A549 (cell line): ENCODE results near the gene COIL. TPM values are rescaled to one million over a fixed set of nuclear protein-coding genes. Genes with fewer than 3 reads are reported as not detected.

Experiments used
- ATAC-seq, 2 experiments: fragments of 200-7000 bp in 1 of 2; fragments of >200 bp in 1 of 2; cut with Nextera tagmentation in 1 of 2; cut with Tn5 transposase in 1 of 2; 3 replicates each; pipeline versions ENCODE4 v1.8.0 to v1.9.1; 2018 to 2020; ENCODE audit warnings: mild to moderate bottlenecking in 1 of 2, moderate library complexity in 1 of 2
- CTCF ChIA-PET: fragments of 300-600 bp; sonication (Branson Sonifier 250); formaldehyde crosslinking; extraction: SDS; loops from one replicate; lab custom pipeline; 2021; ENCODE audit warnings: antibody characterized with exemption, inconsistent platforms; lab: Yijun Ruan, JAX
- POLR2A ChIA-PET: fragments of 350-600 bp; formaldehyde crosslinking; extraction: SDS; loops from one replicate; lab custom pipeline; 2021; ENCODE audit warnings: antibody characterized with exemption, inconsistent platforms; lab: Yijun Ruan, JAX
- DNase-seq, 2 experiments: peaks; one replicate each; pipeline versions ENCODE4 v3.0.0 to v3.0.0-alpha.2; 2011 to 2016; ENCODE audit warnings: low read depth in 1 of 2, low spot score in 1 of 2
- FAIRE-seq: peaks from 2 replicates; lab custom pipeline; 2011; peaks lifted over from hg19 to GRCh38; lab: Jason Lieb, UNC
- H3K27ac ChIP-seq, 2 experiments: fragments of >200 bp; sonication (Bioruptor Twin); formaldehyde crosslinking; 3 replicates each; pipeline ENCODE4 v1.5.1; 2016 to 2017
- H3K4me1 ChIP-seq: fragments of >200 bp; sonication (Bioruptor Twin); formaldehyde crosslinking; 3 replicates; pipeline ENCODE4 v1.6.1; 2016
- H3K4me2 ChIP-seq: fragments of >200 bp; sonication (Bioruptor Twin); formaldehyde crosslinking; 3 replicates; pipeline ENCODE4 v1.6.1; 2016
- H3K4me3 ChIP-seq: fragments of >200 bp; sonication (Bioruptor Twin); formaldehyde crosslinking; 3 replicates; pipeline ENCODE4 v1.5.1; 2016
- H3K9me3 ChIP-seq: fragments of >200 bp; sonication (Bioruptor Twin); formaldehyde crosslinking; 3 replicates; pipeline ENCODE4 v1.6.1; 2016
- CBX8 ChIP-seq: fragments of 200-600 bp; sonication (generic); IDR thresholded peaks from 2 replicates; pipeline ENCODE4 v1.6.1; 2016
- EHMT2 ChIP-seq: fragments of 200-600 bp; sonication (generic); IDR thresholded peaks from 2 replicates; pipeline ENCODE4 v1.6.1; 2016; ENCODE audit warnings: antibody characterized with exemption, low read depth, mild to moderate bottlenecking, moderate library complexity
- EP300 ChIP-seq, 2 experiments: fragments of >200 bp; sonication (Bioruptor Twin); formaldehyde crosslinking; IDR thresholded peaks; 2 replicates in 1 of 2; 3 replicates in 1 of 2; pipeline ENCODE4 v1.6.1; 2016 to 2017
- FOSL2 ChIP-seq, 2 experiments: fragments of 450-650 bp in 1 of 2; fragments of >200 bp in 1 of 2; sonication (Bioruptor Twin) in 1 of 2; formaldehyde crosslinking; IDR thresholded peaks; 2 replicates each; pipeline versions ENCODE4 v1.5.0 to v1.6.1; 2016 to 2020; ENCODE audit warnings: mild to moderate bottlenecking in 1 of 2, moderate library complexity in 1 of 2
- GATA3 ChIP-seq: IDR thresholded peaks from 2 replicates; pipeline ENCODE4 v1.6.1; 2012; ENCODE audit warnings: borderline replicate concordance
- HEYL ChIP-seq: fragments of 250-450 bp; sonication (Bioruptor Pico); IDR thresholded peaks from 2 replicates; pipeline ENCODE4 v1.8.0; 2021; ENCODE audit warnings: mild to moderate bottlenecking, moderate library complexity
- HOXB13 ChIP-seq: fragments of 250-450 bp; sonication (Bioruptor Pico); IDR thresholded peaks from 2 replicates; pipeline ENCODE4 v1.5.0; 2020; ENCODE audit warnings: low read depth, mild to moderate bottlenecking, moderate library complexity
- HOXB5 ChIP-seq: fragments of 250-450 bp; sonication (Bioruptor Pico); IDR thresholded peaks from 2 replicates; pipeline ENCODE4 v1.5.0; 2020; ENCODE audit warnings: mild to moderate bottlenecking, moderate library complexity
- JUN ChIP-seq, 2 experiments: fragments of >200 bp; sonication (Bioruptor Twin); formaldehyde crosslinking; IDR thresholded peaks; 2 replicates in 1 of 2; 3 replicates in 1 of 2; pipeline ENCODE4 v1.6.1; 2016 to 2017
- KDM1A ChIP-seq: fragments of 200-600 bp; sonication (generic); IDR thresholded peaks from 2 replicates; pipeline ENCODE4 v1.6.1; 2016; ENCODE audit warnings: low read depth, mild to moderate bottlenecking
- MYC ChIP-seq: IDR thresholded peaks from 2 replicates; pipeline ENCODE4 v1.6.1; 2012; ENCODE audit warnings: mild to moderate bottlenecking, inconsistent platforms, low read length, improper control_type of control experiment, borderline replicate concordance
- RAD21 ChIP-seq, 2 experiments: fragments of >200 bp in 1 of 2; sonication (Bioruptor Twin) in 1 of 2; formaldehyde crosslinking in 1 of 2; IDR thresholded peaks in 1 of 2; conservative IDR thresholded peaks in 1 of 2; 2 replicates in 1 of 2; 3 replicates in 1 of 2; pipeline ENCODE4 v1.6.1; 2012 to 2018; ENCODE audit warnings: inconsistent platforms in 1 of 2
- RARB ChIP-seq: fragments of 250-450 bp; sonication (Bioruptor Pico); IDR thresholded peaks from 2 replicates; pipeline ENCODE4 v1.8.0; 2021; ENCODE audit warnings: mild to moderate bottlenecking, moderate library complexity
- SMC3 ChIP-seq: fragments of >200 bp; sonication (Bioruptor Twin); formaldehyde crosslinking; IDR thresholded peaks from 3 replicates; pipeline ENCODE4 v1.6.1; 2018; ENCODE audit warnings: inconsistent platforms
- TP53 ChIP-seq: fragments of 250-450 bp; sonication (Bioruptor Pico); IDR thresholded peaks from 2 replicates; pipeline ENCODE4 v1.5.0; 2021; ENCODE audit warnings: mild to moderate bottlenecking, moderate library complexity
- ZC3H11A ChIP-seq: fragments of 450-650 bp; IDR thresholded peaks from 2 replicates; pipeline ENCODE4 v1.6.1; 2014; ENCODE audit warnings: antibody characterized with exemption, mild to moderate bottlenecking
- ZFP36 ChIP-seq: fragments of 450-650 bp; IDR thresholded peaks from 2 replicates; pipeline ENCODE4 v1.6.1; 2014; ENCODE audit warnings: borderline replicate concordance; ENCODE audit not compliant: partially characterized antibody
- ZSCAN20 ChIP-seq: fragments of 250-450 bp; sonication (Bioruptor Pico); IDR thresholded peaks from 2 replicates; pipeline ENCODE4 v1.8.0; 2022; ENCODE audit warnings: mild to moderate bottlenecking, moderate library complexity
- WGBS: methylation state at CpG from one replicate; pipeline ENCODE4 v1.1.6; 2017; ENCODE audit errors: missing lambda C conversion rate; 5-methylcytosine and 5-hydroxymethylcytosine counted together
- polyA plus RNA-seq, 4 experiments: library from polyadenylated mRNA; depleted of rRNA in 3 of 4; stranded (reverse); fragments of >200 nt; fragmentation: RNase III in 1 of 4; extraction: RNeasy Plus Mini Kit Qiagen cat#74134 plus additional on column Dnase treatment in 1 of 4; gene quantifications; 2 replicates in 3 of 4; 3 replicates in 1 of 4; pipeline ENCODE4 v1.2.3, GENCODE V29; 2011 to 2017
- TF ChIP-seq, protein P1 (sequence below): IDR thresholded peaks from 2 replicates; pipeline ENCODE4 v1.6.1; 2012
- TF ChIP-seq, protein P2 (sequence below): fragments of >200 bp; sonication (Bioruptor Twin); formaldehyde crosslinking; IDR thresholded peaks from 3 replicates; pipeline ENCODE4 v1.6.1; 2016
- TF ChIP-seq, protein P3 (sequence below): fragments of >200 bp; sonication (Bioruptor Twin); formaldehyde crosslinking; IDR thresholded peaks from 2 replicates; pipeline ENCODE4 v1.6.1; 2016
- TF ChIP-seq, protein P4 (sequence below): IDR thresholded peaks from 2 replicates; pipeline ENCODE4 v1.6.1; 2012; ENCODE audit warnings: low read depth, borderline replicate concordance
- TF ChIP-seq, protein P5 (sequence below): IDR thresholded peaks from 2 replicates; pipeline ENCODE4 v1.6.1; 2012

Gene COIL
- polyA plus RNA-seq, 2 of the 4 experiments (the other 2 are of a cell fraction) = 16.9 to 20.3 TPM

DNA sequence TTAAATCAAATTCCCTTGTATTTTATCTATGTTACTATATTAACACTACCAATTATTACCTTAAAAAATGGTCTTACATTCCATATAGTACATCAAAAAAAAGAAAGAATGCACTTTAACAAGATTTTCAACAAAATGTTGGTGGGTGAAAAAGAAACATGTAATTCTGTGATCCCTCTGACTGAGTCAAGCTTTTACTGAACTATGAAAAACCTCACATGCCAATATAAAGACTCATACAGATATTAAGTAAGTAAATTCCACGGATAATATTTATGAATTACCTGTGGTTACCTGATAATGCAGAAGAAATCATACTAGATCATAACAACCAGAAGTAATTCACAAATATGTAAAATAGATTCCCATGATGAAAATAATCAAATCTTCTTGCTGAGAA, 12.4 kb downstream of the COIL start (continued):
- TF ChIP-seq, protein P1, sequence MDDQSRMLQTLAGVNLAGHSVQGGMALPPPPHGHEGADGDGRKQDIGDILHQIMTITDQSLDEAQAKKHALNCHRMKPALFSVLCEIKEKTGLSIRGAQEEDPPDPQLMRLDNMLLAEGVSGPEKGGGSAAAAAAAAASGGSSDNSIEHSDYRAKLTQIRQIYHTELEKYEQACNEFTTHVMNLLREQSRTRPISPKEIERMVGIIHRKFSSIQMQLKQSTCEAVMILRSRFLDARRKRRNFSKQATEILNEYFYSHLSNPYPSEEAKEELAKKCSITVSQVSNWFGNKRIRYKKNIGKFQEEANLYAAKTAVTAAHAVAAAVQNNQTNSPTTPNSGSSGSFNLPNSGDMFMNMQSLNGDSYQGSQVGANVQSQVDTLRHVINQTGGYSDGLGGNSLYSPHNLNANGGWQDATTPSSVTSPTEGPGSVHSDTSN = no peak
- no peak for TF ChIP-seq KDM1A
- no peak for TF ChIP-seq TP53 (CRISPR knock-in tag)
- TF ChIP-seq ZC3H11A = no peak
- TF ChIP-seq ZFP36 = no peak
- TF ChIP-seq, protein P2, sequence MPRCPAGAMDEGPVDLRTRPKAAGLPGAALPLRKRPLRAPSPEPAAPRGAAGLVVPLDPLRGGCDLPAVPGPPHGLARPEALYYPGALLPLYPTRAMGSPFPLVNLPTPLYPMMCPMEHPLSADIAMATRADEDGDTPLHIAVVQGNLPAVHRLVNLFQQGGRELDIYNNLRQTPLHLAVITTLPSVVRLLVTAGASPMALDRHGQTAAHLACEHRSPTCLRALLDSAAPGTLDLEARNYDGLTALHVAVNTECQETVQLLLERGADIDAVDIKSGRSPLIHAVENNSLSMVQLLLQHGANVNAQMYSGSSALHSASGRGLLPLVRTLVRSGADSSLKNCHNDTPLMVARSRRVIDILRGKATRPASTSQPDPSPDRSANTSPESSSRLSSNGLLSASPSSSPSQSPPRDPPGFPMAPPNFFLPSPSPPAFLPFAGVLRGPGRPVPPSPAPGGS = no peak
- TF ChIP-seq, protein P3, sequence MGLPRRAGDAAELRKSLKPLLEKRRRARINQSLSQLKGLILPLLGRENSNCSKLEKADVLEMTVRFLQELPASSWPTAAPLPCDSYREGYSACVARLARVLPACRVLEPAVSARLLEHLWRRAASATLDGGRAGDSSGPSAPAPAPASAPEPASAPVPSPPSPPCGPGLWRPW = no peak
- TF ChIP-seq, protein P4, sequence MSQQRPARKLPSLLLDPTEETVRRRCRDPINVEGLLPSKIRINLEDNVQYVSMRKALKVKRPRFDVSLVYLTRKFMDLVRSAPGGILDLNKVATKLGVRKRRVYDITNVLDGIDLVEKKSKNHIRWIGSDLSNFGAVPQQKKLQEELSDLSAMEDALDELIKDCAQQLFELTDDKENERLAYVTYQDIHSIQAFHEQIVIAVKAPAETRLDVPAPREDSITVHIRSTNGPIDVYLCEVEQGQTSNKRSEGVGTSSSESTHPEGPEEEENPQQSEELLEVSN = no peak
- TF ChIP-seq SMC3 = no peak

DNA sequence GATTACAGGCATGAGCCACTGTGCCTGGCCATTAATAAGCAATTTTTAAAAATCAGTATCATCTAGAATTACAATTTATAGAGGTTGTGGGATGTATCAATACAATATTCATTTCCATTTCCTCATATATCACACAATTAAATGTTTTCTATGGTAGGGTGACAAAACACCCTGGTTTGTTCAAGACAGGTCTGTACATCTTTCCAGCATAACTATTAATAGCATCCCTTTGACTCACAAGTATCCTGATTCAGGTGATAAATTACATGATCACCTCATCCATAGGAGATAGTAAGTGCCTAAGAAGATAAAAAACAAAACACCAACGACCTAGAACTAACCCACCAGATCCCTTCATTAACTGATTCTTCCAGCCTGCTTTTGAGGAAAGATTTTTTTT, 13.1 kb downstream of the COIL start:
- ATAC-seq (no peak), DNase-seq (no peak), FAIRE-seq (no peak)
- Histone ChIP-seq H3K4me2 (no peak overlapping the region), H3K4me3 (no peak overlapping the region), H3K9me3 (no peaks in the 10 kb centered on the region), H3K4me1 (no peaks in the 10 kb centered on the region), H3K27ac (no peak overlapping the region)
- TF ChIP-seq KDM1A (no peak), FOSL2 (IDR thresholded peaks at IDR 0.05) (no peak), FOSL2 (CRISPR knock-in tag; IDR thresholded peaks at IDR 0.05) (no peak), RAD21 (conservative IDR thresholded peaks at IDR 0.05 in 1 of 2, IDR thresholded peaks at IDR 0.05 in 1 of 2) (no peak), ZSCAN20 (CRISPR knock-in tag) (no peak), ZFP36 (no peak), GATA3 (no peak), TP53 (CRISPR knock-in tag) (no peak), EHMT2 (no peak), EP300 (IDR thresholded peaks at IDR 0.05) (no peak), JUN (IDR thresholded peaks at IDR 0.05) (no peak), HOXB13 (CRISPR knock-in tag) (no peak), HEYL (CRISPR knock-in tag) (no peak), RARB (no peak), MYC (no peak), HOXB5 (CRISPR knock-in tag) (no peak), CBX8 (no peak)
- TF ChIP-seq, protein P4 = no peak
- TF ChIP-seq, protein P5, sequence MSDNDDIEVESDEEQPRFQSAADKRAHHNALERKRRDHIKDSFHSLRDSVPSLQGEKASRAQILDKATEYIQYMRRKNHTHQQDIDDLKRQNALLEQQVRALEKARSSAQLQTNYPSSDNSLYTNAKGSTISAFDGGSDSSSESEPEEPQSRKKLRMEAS = no peak
- TF ChIP-seq, protein P3 = no peak
- ChIA-PET CTCF (interaction anchor here (0.6 to 16.5 kb wide), 2 partner anchors 125 to 143 kb away, joined by 3 to 283 read pairs; no protein-coding TSS in a partner anchor), POLR2A (no interaction called here)
- WGBS = 71% methylated on average over 1 of the region's 1 CpG
